ENCODE data around the gene SGCA.

DNA sequence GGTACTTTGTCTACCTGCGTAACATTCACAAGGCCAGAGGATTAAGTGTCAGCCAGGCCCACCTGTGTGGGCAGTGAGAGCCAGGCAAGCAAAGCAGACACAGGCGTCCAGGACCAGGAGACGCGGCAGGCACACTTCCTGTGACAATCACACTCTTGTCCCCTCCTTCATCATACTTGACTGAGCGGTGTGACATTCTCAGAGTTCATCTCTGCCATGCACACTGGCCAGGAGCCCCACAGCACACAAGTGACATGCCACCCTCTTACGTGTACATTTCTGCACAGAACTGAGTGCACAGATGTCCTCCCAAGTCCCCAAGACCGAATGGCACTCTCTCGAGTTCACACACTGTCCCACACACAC is 24.1 kb upstream of the SGCA start:
- TF ChIP-seq, protein P1, sequence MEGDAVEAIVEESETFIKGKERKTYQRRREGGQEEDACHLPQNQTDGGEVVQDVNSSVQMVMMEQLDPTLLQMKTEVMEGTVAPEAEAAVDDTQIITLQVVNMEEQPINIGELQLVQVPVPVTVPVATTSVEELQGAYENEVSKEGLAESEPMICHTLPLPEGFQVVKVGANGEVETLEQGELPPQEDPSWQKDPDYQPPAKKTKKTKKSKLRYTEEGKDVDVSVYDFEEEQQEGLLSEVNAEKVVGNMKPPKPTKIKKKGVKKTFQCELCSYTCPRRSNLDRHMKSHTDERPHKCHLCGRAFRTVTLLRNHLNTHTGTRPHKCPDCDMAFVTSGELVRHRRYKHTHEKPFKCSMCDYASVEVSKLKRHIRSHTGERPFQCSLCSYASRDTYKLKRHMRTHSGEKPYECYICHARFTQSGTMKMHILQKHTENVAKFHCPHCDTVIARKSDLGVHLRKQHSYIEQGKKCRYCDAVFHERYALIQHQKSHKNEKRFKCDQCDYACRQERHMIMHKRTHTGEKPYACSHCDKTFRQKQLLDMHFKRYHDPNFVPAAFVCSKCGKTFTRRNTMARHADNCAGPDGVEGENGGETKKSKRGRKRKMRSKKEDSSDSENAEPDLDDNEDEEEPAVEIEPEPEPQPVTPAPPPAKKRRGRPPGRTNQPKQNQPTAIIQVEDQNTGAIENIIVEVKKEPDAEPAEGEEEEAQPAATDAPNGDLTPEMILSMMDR (IDR thresholded peaks at IDR 0.05), result no peak
- TF ChIP-seq POLR2A (IDR thresholded peaks at IDR 0.05), result no peak
